ENCODE results near the gene SLC1A7.

Gene SLC1A7

DNA sequence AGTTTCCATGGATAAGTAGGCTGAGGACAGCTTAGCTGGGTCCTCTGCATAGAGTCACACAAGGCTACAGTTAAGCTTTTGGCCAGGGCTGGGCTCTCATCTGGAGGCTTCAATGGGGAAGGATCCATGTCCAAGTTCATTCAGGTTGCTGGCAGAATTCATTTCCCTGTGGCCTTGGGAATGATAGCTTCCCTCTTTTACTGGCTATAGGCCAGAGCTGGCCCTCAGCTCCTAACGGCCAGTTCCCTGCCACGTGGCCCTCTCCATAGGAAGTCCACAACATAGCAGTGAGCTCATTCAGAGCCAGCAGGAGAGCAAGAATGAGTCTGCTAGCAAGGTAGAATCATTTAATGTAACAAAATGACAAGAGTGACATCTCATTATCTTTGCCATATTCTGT, 95.5 kb downstream of the SLC1A7 start:
- H3K9me2 ChIP-seq (replicated peaks; ENCODE audit: control insufficient read depth, low read length): no peaks in the 10 kb centered on the region
- H3F3A ChIP-seq (ENCODE audit: control insufficient read depth, insufficient read depth): no peaks in the 10 kb centered on the region
- H3K27me3 ChIP-seq (ENCODE audit: control insufficient read depth, low read length): no peaks in the 10 kb centered on the region
- no peaks in the 10 kb centered on the region for H3K9me3 ChIP-seq (ENCODE audit: control insufficient read depth, insufficient read depth, low read length)
- TF ChIP-seq, protein P1, sequence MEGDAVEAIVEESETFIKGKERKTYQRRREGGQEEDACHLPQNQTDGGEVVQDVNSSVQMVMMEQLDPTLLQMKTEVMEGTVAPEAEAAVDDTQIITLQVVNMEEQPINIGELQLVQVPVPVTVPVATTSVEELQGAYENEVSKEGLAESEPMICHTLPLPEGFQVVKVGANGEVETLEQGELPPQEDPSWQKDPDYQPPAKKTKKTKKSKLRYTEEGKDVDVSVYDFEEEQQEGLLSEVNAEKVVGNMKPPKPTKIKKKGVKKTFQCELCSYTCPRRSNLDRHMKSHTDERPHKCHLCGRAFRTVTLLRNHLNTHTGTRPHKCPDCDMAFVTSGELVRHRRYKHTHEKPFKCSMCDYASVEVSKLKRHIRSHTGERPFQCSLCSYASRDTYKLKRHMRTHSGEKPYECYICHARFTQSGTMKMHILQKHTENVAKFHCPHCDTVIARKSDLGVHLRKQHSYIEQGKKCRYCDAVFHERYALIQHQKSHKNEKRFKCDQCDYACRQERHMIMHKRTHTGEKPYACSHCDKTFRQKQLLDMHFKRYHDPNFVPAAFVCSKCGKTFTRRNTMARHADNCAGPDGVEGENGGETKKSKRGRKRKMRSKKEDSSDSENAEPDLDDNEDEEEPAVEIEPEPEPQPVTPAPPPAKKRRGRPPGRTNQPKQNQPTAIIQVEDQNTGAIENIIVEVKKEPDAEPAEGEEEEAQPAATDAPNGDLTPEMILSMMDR (IDR thresholded peaks at IDR 0.05; ENCODE audit: low read depth, low read length, poor library complexity, severe bottlenecking): no peak
- no peak for TF ChIP-seq EZH2phosphoT487 (IDR thresholded peaks at IDR 0.05; ENCODE audit: borderline replicate concordance, low read length)
- H3K36me3 ChIP-seq (ENCODE audit: control insufficient read depth, low read length): peaks cover 4% of the 10 kb centered on the region; the same call in 1 of the 2 replicates
- H3K27ac ChIP-seq (ENCODE audit: low read depth, low read length): no peak overlapping the region
- H4K20me1 ChIP-seq (ENCODE audit: control insufficient read depth, insufficient read depth, low read depth, low read length): no peaks in the 10 kb centered on the region
- no peak overlapping the region for H3K4me2 ChIP-seq (ENCODE audit: low read length)
- no peaks in the 10 kb centered on the region for H3K79me2 ChIP-seq (ENCODE audit: control insufficient read depth, low read length)
- no peak overlapping the region for H3K4me3 ChIP-seq (ENCODE audit: low read length)
- no peaks in the 10 kb centered on the region for H3K4me1 ChIP-seq (ENCODE audit: control insufficient read depth, low read length)

- H3K27ac ChIP-seq (ENCODE audit: low read depth, low read length): no peak overlapping the region
- no peak overlapping the region for H3K4me2 ChIP-seq (ENCODE audit: low read length)
Measured at GRCh38 chr1:53044926-53045325, 97.5 kb downstream of the SLC1A7 start.

DNA sequence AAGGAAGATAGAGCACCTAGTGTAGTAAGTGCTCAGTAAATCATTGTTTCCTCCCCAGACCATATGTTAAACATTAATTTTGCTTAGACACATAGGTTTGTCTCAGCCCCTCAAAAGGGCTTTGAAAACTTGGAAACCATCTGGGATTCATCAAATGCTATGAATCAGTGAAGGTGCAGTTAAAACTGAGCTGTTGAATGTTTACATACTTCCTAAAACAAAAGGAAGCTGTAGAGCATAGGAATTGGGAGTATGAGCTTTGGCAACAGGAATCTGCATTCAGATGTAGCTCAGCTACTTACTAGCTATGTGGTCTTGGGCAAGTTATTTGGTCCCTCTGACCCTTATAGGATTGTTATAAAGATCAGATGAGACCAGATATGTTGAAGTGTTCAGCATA, 99.2 kb downstream of the SLC1A7 start:
- Histone ChIP-seq H3K27ac (ENCODE audit: low read depth, low read length) (no peak overlapping the region), H3K4me3 (ENCODE audit: low read length) (no peak overlapping the region), H4K20me1 (ENCODE audit: control insufficient read depth, insufficient read depth, low read depth, low read length) (no peaks in the 10 kb centered on the region), H3K36me3 (ENCODE audit: control insufficient read depth, low read length) (peaks cover 3% of the 10 kb centered on the region; the same call in 1 of the 2 replicates), H3K4me1 (ENCODE audit: control insufficient read depth, low read length) (no peaks in the 10 kb centered on the region), H3K9me3 (ENCODE audit: control insufficient read depth, insufficient read depth, low read length) (no peaks in the 10 kb centered on the region), H3K4me2 (ENCODE audit: low read length) (no peak overlapping the region), H3K27me3 (ENCODE audit: control insufficient read depth, low read length) (no peaks in the 10 kb centered on the region), H3K9me2 (replicated peaks; ENCODE audit: control insufficient read depth, low read length) (no peaks in the 10 kb centered on the region), H3F3A (ENCODE audit: control insufficient read depth, insufficient read depth) (no peaks in the 10 kb centered on the region), H3K79me2 (ENCODE audit: control insufficient read depth, low read length) (no peaks in the 10 kb centered on the region)
- TF ChIP-seq, protein P1 (IDR thresholded peaks at IDR 0.05; ENCODE audit: low read depth, low read length, poor library complexity, severe bottlenecking): no peak
- no peak for TF ChIP-seq EZH2phosphoT487 (IDR thresholded peaks at IDR 0.05; ENCODE audit: borderline replicate concordance, low read length)

More at GRCh38 chr1:53044926-53045325, 97.5 kb downstream of the SLC1A7 start:
- Histone ChIP-seq H4K20me1 (ENCODE audit: control insufficient read depth, insufficient read depth, low read depth, low read length) (no peaks in the 10 kb centered on the region), H3K9me2 (replicated peaks; ENCODE audit: control insufficient read depth, low read length) (no peaks in the 10 kb centered on the region), H3K4me3 (ENCODE audit: low read length) (no peak overlapping the region), H3K36me3 (ENCODE audit: control insufficient read depth, low read length) (no peaks in the 10 kb centered on the region; the same call in 1 of the 2 replicates), H3K79me2 (ENCODE audit: control insufficient read depth, low read length) (no peaks in the 10 kb centered on the region), H3K9me3 (ENCODE audit: control insufficient read depth, insufficient read depth, low read length) (no peaks in the 10 kb centered on the region), H3K27me3 (ENCODE audit: control insufficient read depth, low read length) (no peaks in the 10 kb centered on the region), H3K4me1 (ENCODE audit: control insufficient read depth, low read length) (no peaks in the 10 kb centered on the region), H3F3A (ENCODE audit: control insufficient read depth, insufficient read depth) (no peaks in the 10 kb centered on the region)
- no peak for TF ChIP-seq EZH2phosphoT487 (IDR thresholded peaks at IDR 0.05; ENCODE audit: borderline replicate concordance, low read length)
- TF ChIP-seq, protein P1 (IDR thresholded peaks at IDR 0.05; ENCODE audit: low read depth, low read length, poor library complexity, severe bottlenecking): no peak
